SJCRH30 (cell line): ENCODE data around the gene EPHA8. TPM values are rescaled to one million over a fixed set of nuclear protein-coding genes. Genes with fewer than 3 reads are reported as not detected.

Experiments
- DNase-seq, 2 experiments: peaks; one replicate each; pipeline ENCODE4 v3.0.0-alpha.2; 2015 to 2020
- H3K27ac ChIP-seq: fragments of 250-450 bp; sonication (Bioruptor Pico); 2 replicates; pipeline ENCODE4 v1.5.1; 2020; ENCODE audit warnings: mild to moderate bottlenecking, moderate library complexity
- H3K27me3 ChIP-seq: fragments of 250-450 bp; sonication (Bioruptor Pico); 2 replicates; pipeline ENCODE4 v1.5.1; 2020; ENCODE audit warnings: mild to moderate bottlenecking, moderate library complexity
- H3K36me3 ChIP-seq: fragments of 250-450 bp; sonication (Bioruptor Pico); 2 replicates; pipeline ENCODE4 v1.5.1; 2020; ENCODE audit warnings: mild to moderate bottlenecking, moderate library complexity
- H3K4me1 ChIP-seq: fragments of 250-450 bp; sonication (Bioruptor Pico); 2 replicates; pipeline ENCODE4 v1.5.1; 2020; ENCODE audit warnings: mild to moderate bottlenecking, moderate library complexity
- H3K4me3 ChIP-seq: fragments of 250-450 bp; sonication (Bioruptor Pico); 2 replicates; pipeline ENCODE4 v1.5.1; 2020; ENCODE audit warnings: mild to moderate bottlenecking, moderate library complexity
- H3K9me3 ChIP-seq: fragments of 250-450 bp; sonication (Bioruptor Pico); replicated peaks from 2 replicates; pipeline ENCODE4 v1.5.1; 2020; ENCODE audit warnings: mild to moderate bottlenecking, moderate library complexity
- total RNA-seq: library from RNA; depleted of rRNA; stranded (reverse); fragments of >200 nt; shearing (Covaris generic); gene quantifications from 2 replicates; pipeline ENCODE4 v1.2.3, GENCODE V29; 2014

EPHA8 gene
- total RNA-seq, 1 experiment from 2014 or later: 1.3 TPM

DNA sequence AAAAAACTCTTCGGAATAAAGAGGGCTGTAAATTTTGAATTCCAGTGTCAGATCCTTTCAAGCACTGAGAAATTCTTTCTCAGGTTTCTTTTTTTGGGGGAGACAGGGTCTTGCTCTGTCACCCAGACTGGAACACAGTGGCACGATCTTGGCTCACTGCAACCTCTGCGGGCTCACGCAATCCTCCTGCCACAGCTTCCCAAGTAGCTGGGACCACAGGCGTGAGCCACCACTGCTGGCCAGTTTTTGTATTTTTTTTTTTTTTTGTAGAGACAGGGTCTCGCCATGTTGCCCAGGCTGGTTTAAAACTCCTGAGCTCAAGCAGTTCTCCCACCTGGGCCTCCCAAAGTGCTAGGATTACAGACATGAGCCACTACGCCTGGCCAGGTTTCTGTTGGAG is 34.8 kb upstream of the EPHA8 start:
- H3K4me1 ChIP-seq: peaks cover 40% of the 10 kb centered on the region
- no peaks in the 10 kb centered on the region for H3K27me3 ChIP-seq
- no peak for DNase-seq
- peaks cover 4% of the 10 kb centered on the region; the same call in 1 of the 2 replicates for H3K36me3 ChIP-seq
- H3K9me3 ChIP-seq: no peaks in the 10 kb centered on the region
- no peak overlapping the region for H3K27ac ChIP-seq
- H3K4me3 ChIP-seq: no peak overlapping the region

DNA sequence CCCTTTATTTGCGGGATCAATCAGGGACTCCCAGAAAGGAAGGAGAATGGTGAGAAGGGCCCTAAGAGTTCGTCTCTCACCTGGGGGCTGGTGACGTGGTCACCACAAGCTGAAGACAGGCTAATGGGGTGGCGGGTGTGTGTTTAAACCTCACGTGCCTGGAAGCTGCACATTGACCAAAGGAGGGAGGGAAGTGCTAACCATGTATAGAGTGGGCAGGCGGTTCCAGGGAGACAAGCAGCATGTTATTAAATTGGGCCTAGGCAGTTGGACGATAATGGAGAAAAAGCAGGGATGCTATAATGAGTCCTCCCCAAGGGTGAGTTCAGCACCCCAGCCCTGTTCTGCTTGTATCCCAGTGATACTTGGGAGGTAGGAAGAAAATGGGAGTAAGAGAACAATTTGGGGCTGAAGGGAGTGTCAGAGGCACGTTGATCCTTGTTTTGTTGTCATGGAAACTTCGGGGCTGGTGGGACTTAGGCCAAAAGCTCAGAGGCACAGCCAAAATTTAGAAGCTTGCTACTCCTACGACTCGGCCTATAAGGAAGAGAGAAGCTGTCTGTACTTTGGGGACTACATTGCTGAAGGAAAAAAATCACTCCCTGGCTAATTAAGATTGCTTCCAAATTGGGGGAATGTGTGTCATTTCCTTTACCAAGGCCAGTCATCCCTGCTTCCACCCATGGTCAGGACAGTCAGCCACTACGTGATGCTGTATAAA is 33.2 kb upstream of the EPHA8 start:
- H3K27ac ChIP-seq: peak overlapping the region; percentile 48

DNA sequence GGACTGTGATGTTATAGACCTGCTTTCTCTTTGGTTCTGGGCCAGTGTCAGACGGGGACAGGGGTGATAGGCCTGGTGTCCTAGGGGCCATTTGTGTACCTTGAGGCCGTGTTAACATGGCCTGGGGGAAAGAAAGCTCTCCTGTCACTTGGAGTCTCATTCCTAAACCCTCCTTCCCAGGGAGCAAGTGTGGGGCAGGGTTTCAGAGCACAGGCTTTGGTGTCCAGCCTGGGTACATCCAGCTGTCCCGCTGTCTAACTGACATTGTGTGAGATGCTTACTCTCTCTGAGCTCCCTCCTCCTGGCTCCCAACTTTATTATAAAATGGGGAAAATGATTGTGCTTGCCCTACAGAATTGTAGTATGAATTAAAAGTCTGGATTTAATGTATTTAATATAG is 32.6 kb upstream of the EPHA8 start:
- peaks cover 4% of the 10 kb centered on the region; the same call in 1 of the 2 replicates for H3K36me3 ChIP-seq
- H3K4me3 ChIP-seq: no peak overlapping the region
- H3K9me3 ChIP-seq: no peaks in the 10 kb centered on the region
- H3K4me1 ChIP-seq: peaks cover 61% of the 10 kb centered on the region
- H3K27ac ChIP-seq: peak overlapping the region; percentile 48
- H3K27me3 ChIP-seq: no peaks in the 10 kb centered on the region
- peak; percentile 62 to 77 for DNase-seq

More for the DNA sequence above, 33.2 kb upstream of the EPHA8 start:
- Histone ChIP-seq H3K9me3 (no peaks in the 10 kb centered on the region), H3K4me1 (peaks cover 56% of the 10 kb centered on the region), H3K36me3 (peaks cover 4% of the 10 kb centered on the region; the same call in 1 of the 2 replicates), H3K4me3 (no peak overlapping the region), H3K27me3 (no peaks in the 10 kb centered on the region)
- no peak for DNase-seq

DNA sequence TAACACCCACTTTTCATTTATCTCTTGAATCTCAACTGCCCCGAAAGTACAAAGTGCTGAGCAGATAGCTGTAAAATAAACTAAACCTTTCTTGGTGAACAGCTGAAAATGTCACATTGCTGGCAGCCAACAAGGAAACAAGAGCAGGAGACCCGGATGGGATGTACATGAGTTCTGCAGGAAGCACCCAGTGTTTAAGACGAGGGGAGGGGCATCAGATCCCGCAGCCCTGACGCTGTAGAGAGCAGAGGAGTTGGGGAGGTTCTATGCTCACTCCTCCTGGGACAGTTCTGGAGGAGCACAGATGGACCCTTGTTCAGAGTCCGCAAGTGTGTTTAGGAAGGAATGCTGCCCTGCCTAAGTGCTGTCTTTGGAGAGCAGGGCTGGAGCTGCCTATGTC is 32.0 kb upstream of the EPHA8 start:
- H3K9me3 ChIP-seq: no peaks in the 10 kb centered on the region
- H3K36me3 ChIP-seq: peaks cover 4% of the 10 kb centered on the region; the same call in 1 of the 2 replicates
- H3K4me1 ChIP-seq: peaks cover 67% of the 10 kb centered on the region
- no peak overlapping the region for H3K4me3 ChIP-seq
- DNase-seq: peak; percentile 76 to 81
- no peaks in the 10 kb centered on the region for H3K27me3 ChIP-seq
- peak overlapping the region; percentile 48 for H3K27ac ChIP-seq

DNA sequence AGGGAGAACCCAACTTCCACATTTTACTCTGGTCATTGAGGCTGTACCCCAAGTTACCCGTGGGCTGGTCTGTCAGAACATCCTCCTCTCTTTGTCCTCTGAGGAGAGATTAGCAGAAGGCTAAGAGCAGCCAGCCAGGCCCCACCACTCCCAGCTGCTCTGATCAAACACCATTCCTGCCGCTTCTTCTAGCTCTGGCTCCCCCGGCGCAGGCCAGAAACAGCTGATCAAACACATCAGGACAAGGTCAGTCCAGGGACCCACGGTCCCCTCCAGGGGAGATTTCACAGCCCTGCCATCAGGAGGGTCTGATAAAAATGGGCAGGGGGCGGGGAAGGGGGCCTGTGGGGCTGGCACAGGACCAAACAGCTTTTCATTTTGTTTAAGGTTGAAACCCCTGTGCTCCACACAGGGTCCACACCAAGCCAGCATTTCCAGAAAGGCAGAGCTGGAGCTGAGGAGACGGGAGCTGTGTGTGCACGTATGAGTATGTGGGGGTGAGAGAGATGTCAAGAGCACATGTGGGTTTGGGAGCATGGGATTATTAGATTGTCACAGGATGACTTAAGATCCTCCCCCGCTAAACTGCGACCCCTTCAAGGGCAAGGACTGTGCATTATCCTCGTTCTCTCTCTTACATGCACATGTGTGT is 29.9 kb upstream of the EPHA8 start:
- Histone ChIP-seq H3K27ac (peak overlapping the region; percentile 79), H3K4me3 (no peak overlapping the region), H3K4me1 (peaks cover 69% of the 10 kb centered on the region), H3K9me3 (no peaks in the 10 kb centered on the region), H3K36me3 (no peaks in the 10 kb centered on the region), H3K27me3 (no peaks in the 10 kb centered on the region)
- peak; percentile 93 to 94 for DNase-seq

DNA sequence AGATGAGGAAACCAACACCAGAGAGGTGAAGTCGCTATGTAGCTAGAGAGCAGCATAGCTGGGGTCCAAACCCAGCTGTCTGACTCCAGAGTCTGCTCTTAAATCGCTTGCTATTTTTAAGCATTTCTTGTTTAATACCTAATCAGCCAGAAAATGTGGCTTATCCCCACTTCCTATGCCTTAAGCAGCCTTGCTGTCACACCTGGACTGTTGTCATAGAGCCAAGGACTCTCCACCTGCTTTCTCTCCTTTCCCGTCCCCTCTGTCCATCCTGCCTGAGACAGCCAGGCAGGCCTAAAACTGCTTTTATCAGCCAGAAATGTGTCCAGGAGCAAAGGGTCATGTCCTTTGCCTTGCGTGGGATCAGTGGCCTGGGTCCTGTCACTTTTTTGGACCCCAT is 28.3 kb upstream of the EPHA8 start:
- DNase-seq: no peak

DNA sequence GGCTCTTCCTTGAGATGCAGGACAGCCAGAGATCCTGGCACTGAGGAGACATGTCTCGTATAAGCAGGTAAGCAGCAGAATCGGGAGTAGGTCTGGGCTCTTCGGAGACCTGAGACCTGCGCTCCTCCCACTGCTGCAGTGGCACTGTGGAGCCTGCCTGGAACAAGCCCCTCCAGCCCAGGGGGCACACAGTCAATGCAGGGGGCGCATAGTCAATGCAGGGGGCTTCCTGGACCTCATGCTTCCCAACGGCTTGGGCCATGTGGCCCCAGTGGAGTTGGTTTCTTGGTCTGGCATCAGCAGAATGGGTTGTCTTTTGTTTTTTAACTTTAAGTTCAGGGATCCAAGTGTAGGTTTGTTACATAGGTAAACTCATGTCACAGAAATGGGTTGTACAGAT is 27.9 kb upstream of the EPHA8 start:
- peaks cover 66% of the 10 kb centered on the region for H3K4me1 ChIP-seq
- H3K27ac ChIP-seq: no peak overlapping the region
- no peaks in the 10 kb centered on the region for H3K9me3 ChIP-seq
- no peak for DNase-seq
- no peaks in the 10 kb centered on the region for H3K27me3 ChIP-seq
- no peaks in the 10 kb centered on the region for H3K36me3 ChIP-seq
- H3K4me3 ChIP-seq: no peak overlapping the region

More for the DNA sequence above, 28.3 kb upstream of the EPHA8 start:
- H3K4me1 ChIP-seq: peaks cover 66% of the 10 kb centered on the region
- H3K36me3 ChIP-seq: no peaks in the 10 kb centered on the region
- no peak overlapping the region for H3K4me3 ChIP-seq
- H3K27me3 ChIP-seq: no peaks in the 10 kb centered on the region
- no peak overlapping the region for H3K27ac ChIP-seq
- no peaks in the 10 kb centered on the region for H3K9me3 ChIP-seq

DNA sequence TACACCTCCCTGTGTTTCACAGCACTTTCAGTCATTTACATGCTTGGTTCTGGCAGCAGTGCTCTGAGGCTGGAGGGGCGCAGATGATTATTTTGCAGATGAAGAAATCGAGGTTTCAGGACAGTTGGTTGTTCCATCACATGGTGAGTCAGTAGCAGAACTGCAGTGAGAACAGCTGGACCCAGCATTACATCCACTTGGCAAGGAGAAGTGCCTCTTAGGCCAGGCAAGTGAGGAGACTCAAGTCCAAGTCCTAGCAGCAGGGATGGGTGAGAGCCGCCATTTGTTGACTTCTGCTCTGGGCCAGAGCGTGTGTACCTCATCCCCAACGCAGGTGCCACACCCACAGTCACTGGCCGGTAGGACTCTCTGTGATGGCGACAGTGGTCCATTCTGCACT is 26.8 kb upstream of the EPHA8 start:
- H3K36me3 ChIP-seq: no peaks in the 10 kb centered on the region
- H3K27me3 ChIP-seq: no peaks in the 10 kb centered on the region
- no peak overlapping the region for H3K4me3 ChIP-seq
- H3K4me1 ChIP-seq: peaks cover 57% of the 10 kb centered on the region
- H3K9me3 ChIP-seq: no peaks in the 10 kb centered on the region
- no peak for DNase-seq
- no peak overlapping the region for H3K27ac ChIP-seq

DNA sequence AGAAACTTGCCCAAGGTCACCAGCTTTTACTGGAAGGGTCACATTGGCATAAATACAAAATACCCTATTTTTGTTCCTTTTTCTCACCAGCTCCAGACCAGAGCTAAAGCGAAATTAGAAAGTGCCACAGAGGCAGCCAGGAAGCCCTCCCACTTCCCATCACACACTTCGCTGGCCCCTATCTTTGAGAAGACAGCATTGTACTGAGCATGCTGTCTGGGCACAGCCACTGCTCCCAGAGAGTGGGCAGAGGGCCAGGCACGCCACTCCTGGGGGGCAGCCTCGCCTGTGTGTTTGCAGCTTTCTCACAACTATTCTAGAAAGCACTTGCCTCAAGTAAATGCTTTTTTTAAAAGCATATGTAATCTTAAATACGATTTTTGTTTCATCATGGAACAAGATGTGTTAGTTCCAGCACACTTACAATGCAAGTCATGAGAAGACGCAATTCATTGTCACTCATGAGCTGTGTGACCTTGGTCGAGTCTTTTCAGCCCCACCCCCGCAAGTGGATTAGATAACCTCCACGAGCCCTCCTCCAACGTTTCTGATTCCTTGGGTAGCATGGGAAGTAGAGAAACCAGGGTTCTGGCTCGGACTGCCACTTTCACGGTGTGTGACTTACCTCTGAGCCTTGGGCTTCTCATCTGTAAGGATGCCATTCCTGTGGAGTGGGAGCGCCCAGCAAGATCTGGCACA is 25.7 kb upstream of the EPHA8 start:
- DNase-seq: no peak
- Histone ChIP-seq H3K36me3 (no peaks in the 10 kb centered on the region), H3K27me3 (no peaks in the 10 kb centered on the region), H3K27ac (no peak overlapping the region), H3K9me3 (no peaks in the 10 kb centered on the region), H3K4me1 (peaks cover 46% of the 10 kb centered on the region), H3K4me3 (no peak overlapping the region)

DNA sequence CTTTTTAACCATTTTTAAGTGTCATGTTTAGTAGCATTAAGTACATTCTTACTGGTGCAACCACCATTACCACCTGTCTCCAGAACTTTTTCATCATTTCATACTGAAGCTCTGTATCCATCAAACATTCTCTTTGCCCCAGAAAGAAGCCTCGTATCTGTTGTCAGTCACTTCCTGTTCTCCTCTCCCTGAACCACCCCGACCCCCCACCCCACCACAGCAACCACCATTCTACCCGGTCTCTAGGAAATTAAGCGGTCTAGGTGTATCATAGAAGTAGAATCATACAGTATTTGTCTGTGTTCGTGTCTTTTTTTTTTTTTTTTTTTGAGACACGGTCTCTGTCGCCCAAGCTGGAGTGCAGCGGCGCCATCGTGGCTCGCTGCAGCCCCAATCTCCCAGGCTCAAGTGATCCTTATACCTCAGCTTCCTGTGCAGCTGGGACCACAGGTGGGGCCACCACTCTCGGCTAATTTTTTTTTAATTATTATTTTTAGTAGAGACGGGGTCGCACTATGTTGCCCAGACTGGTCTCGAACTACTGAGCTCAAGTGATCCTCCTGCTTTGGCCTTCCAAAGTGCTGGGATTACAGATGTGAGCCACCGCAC is 23.7 kb upstream of the EPHA8 start:
- peaks cover 27% of the 10 kb centered on the region for H3K4me1 ChIP-seq
- no peak overlapping the region for H3K27ac ChIP-seq
- H3K9me3 ChIP-seq: no peaks in the 10 kb centered on the region
- no peaks in the 10 kb centered on the region for H3K27me3 ChIP-seq
- DNase-seq: no peak
- no peak overlapping the region for H3K4me3 ChIP-seq
- no peaks in the 10 kb centered on the region for H3K36me3 ChIP-seq

DNA sequence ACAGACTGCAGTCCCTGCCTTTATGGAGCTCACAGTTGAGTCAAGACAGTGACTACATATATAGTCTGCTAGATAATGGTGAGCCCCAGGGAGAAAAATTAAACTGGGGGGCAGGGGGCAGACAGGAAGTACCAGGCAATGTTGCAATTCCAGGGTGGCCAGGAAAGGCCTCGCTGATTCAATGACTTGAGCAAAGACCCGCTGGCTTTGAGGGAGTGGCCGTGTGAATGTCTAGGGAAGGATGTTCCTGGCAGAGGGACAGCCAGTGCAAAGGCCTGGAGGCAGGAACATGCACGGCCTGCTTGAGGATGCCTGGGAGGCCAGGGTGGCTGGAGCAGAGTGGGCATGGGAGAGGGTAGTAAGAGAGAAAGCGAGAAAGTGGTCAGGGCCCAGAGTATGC is 23.0 kb upstream of the EPHA8 start:
- no peak overlapping the region for H3K27ac ChIP-seq
- DNase-seq: no peak
- no peak overlapping the region for H3K4me3 ChIP-seq
- no peaks in the 10 kb centered on the region for H3K36me3 ChIP-seq
- H3K27me3 ChIP-seq: no peaks in the 10 kb centered on the region
- H3K4me1 ChIP-seq: peaks cover 26% of the 10 kb centered on the region
- H3K9me3 ChIP-seq: no peaks in the 10 kb centered on the region

DNA sequence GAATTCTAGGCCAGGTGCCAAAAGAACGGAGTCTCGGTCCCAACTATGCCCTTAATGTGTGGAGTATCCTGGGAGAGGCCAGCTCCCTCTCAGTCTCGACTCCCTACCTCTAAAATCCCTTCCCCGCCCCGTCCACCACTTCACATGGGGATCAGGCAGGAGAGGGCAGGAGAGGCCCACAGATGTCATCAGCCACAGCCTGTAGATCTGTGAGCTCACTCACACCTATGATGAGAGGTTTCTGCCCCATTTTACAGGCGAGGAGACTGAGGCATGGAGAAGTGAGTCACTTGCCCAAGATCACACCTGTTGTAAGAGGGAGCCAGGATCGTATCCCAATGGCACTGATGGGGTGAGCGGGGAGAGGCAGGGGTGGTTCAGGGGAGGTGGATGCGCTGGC is 20.4 kb upstream of the EPHA8 start:
- Histone ChIP-seq H3K9me3 (no peaks in the 10 kb centered on the region), H3K4me3 (no peak overlapping the region), H3K27ac (no peak overlapping the region), H3K4me1 (peaks cover 24% of the 10 kb centered on the region), H3K36me3 (no peaks in the 10 kb centered on the region), H3K27me3 (no peaks in the 10 kb centered on the region)
- DNase-seq: no peak

DNA sequence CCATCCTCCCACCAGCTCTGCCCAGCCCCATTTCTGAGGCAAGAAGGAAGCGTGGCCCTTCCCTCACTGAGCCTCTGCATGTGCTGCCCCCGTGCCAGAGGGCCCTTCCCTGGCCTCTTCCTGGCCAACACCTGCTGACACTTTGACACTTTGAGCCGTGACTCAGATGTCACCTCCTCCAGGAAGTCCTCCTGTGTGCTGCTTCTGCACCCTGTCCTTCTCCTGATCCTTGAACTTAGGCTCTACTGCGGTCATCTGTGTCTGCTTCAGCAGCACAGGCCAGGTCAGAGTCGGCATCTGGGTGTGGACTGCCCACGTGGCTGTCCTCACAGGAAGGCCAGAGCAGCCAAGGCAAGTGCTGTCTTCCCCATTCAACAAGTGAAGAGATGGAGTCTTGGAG is 19.6 kb upstream of the EPHA8 start:
- Histone ChIP-seq H3K27ac (no peak overlapping the region), H3K27me3 (no peaks in the 10 kb centered on the region), H3K36me3 (no peaks in the 10 kb centered on the region), H3K4me1 (peaks cover 27% of the 10 kb centered on the region), H3K9me3 (no peaks in the 10 kb centered on the region), H3K4me3 (no peak overlapping the region)
- no peak for DNase-seq

DNA sequence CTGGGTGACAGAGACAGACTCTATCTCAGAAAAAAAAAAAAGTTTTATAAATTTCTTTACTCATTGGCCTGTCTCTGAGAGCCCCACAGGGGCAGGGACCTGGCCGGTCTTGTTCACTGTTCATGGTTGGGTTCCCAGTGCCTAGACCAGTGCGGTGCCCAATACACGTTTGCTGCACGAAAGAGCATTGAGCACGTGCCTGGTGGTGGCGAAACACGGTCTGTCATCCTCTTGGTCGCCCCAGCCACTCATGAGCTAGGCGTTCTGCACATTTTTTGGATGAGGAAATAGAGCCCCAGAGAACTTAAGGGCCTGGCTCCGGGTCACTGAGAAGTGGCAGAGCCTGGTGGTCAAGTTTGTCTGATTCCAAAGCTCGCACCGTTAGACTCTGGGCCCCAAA is 18.7 kb upstream of the EPHA8 start:
- Histone ChIP-seq H3K27ac (no peak overlapping the region), H3K9me3 (no peaks in the 10 kb centered on the region), H3K4me3 (no peak overlapping the region), H3K27me3 (no peaks in the 10 kb centered on the region), H3K4me1 (peaks cover 25% of the 10 kb centered on the region), H3K36me3 (no peaks in the 10 kb centered on the region)
- DNase-seq: no peak

DNA sequence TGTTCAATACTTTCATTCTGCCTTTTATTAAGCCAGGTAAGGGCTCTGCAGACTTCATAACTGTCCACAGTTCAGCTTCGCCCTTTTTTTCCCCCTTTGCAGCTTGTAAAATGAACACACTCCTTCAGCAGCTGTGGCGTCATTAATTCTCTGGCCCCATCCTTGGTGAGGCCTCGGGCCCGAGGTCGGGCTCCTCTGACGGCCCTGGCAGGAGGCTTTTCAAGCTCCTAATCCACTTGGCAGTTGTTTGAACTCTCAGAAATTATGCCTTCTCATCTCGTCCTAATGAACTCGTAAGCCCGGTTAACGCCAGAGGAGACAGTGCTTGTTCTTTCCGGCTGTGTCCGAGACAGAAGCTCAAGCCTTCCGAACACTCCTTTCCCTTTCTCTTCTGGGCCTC is 18.1 kb upstream of the EPHA8 start:
- Histone ChIP-seq H3K4me3 (no peak overlapping the region), H3K36me3 (no peaks in the 10 kb centered on the region), H3K9me3 (no peaks in the 10 kb centered on the region), H3K27me3 (no peaks in the 10 kb centered on the region), H3K4me1 (peaks cover 21% of the 10 kb centered on the region), H3K27ac (no peak overlapping the region)
- peak; percentile 59 to 67 for DNase-seq
